PC-9 (cell line): ENCODE measurements around the gene F13B. TPM values are rescaled to one million over a fixed set of nuclear protein-coding genes. Genes with fewer than 3 reads are reported as not detected.
"Not testable (repeated sequence)": the region's sequence is repeated elsewhere in the genome, so short reads cannot be mapped to it uniquely, and the experiment has no call there.

ENCODE experiments used
- BruUV-seq: library from RNA; stranded (reverse); fragments of 400-500 nt; replicated peaks from 2 replicates; lab custom pipeline; 2021; lab: Mats Ljungman, UMichigan
- CTCF ChIA-PET: fragments of 300-600 bp; sonication (Branson Sonifier 250); formaldehyde crosslinking; loops from one replicate; lab custom pipeline; 2022; ENCODE audit warnings: antibody characterized with exemption; lab: Charles Lee
- POLR2A ChIA-PET: fragments of 300-600 bp; sonication (Branson Sonifier 250); formaldehyde crosslinking; loops from one replicate; lab custom pipeline; 2022; ENCODE audit warnings: antibody characterized with exemption; ENCODE audit not compliant: unreplicated experiment; lab: Charles Lee
- DNase-seq, 2 experiments: peaks; one replicate each; pipeline versions ENCODE4 v3.0.0 to v3.0.0-alpha.2; 2015 to 2022; ENCODE audit warnings: mixed read lengths in 1 of 2
- H2AFZ ChIP-seq: fragments of 200-600 bp; sonication (generic); 2 replicates; pipeline ENCODE4 v1.8.1; 2017; ENCODE audit warnings: antibody characterized with exemption
- H3F3A ChIP-seq: fragments of 200-600 bp; sonication (generic); 2 replicates; pipeline ENCODE4 v1.8.1; 2017; ENCODE audit warnings: antibody characterized with exemption, mild to moderate bottlenecking, low read depth; ENCODE audit not compliant: insufficient read depth
- H3K27ac ChIP-seq: fragments of 200-600 bp; sonication (generic); 2 replicates; pipeline ENCODE4 v1.6.1; 2016; ENCODE audit warnings: mixed run types
- H3K27me3 ChIP-seq: fragments of 200-600 bp; sonication (generic); 2 replicates; pipeline ENCODE4 v1.6.1; 2016; ENCODE audit warnings: low read depth, mixed run types; ENCODE audit not compliant: insufficient read depth
- H3K36me3 ChIP-seq: fragments of 200-600 bp; sonication (generic); 2 replicates; pipeline ENCODE4 v1.6.1; 2016; ENCODE audit warnings: low read depth, mixed run types
- H3K4me1 ChIP-seq: fragments of 200-600 bp; sonication (generic); replicated peaks from 2 replicates; pipeline ENCODE4 v1.6.1; 2016; ENCODE audit warnings: mixed run types; ENCODE audit not compliant: insufficient read depth
- H3K4me2 ChIP-seq: fragments of 200-600 bp; sonication (generic); 2 replicates; pipeline ENCODE4 v1.6.1; 2017; ENCODE audit warnings: mixed run types
- H3K4me3 ChIP-seq: fragments of 200-600 bp; sonication (generic); 2 replicates; pipeline ENCODE4 v1.6.1; 2016; ENCODE audit warnings: mixed run types
- H3K79me2 ChIP-seq: fragments of 200-600 bp; sonication (generic); 2 replicates; pipeline ENCODE4 v1.6.1; 2017; ENCODE audit warnings: low read depth, mixed run types
- H3K9me2 ChIP-seq: fragments of 200-600 bp; sonication (generic); 2 replicates; pipeline ENCODE4 v1.8.1; 2017; ENCODE audit warnings: mild to moderate bottlenecking; ENCODE audit not compliant: insufficient read depth
- H3K9me3 ChIP-seq: fragments of 200-600 bp; sonication (generic); 2 replicates; pipeline ENCODE4 v1.8.1; 2016; ENCODE audit warnings: low read depth; ENCODE audit not compliant: insufficient read depth
- H4K20me1 ChIP-seq: fragments of 200-600 bp; sonication (generic); 2 replicates; pipeline ENCODE4 v1.8.1; 2017; ENCODE audit not compliant: insufficient read depth
- CTCF ChIP-seq: fragments of 200-600 bp; sonication (generic); conservative IDR thresholded peaks from 2 replicates; pipeline ENCODE4 v1.6.1; 2017; ENCODE audit warnings: mixed run types, antibody characterized with exemption, mild to moderate bottlenecking, moderate library complexity
- EZH2 ChIP-seq: fragments of 200-600 bp; sonication (generic); IDR thresholded peaks from 2 replicates; pipeline ENCODE4 v1.8.0; 2017; ENCODE audit warnings: antibody characterized with exemption, low read depth
- intact Hi-C: fragments of 100-400 bp; cut with micrococcal nuclease; formaldehyde crosslinking; loops from one replicate; pipeline ENCODE4 v1.10.0; 2022; ENCODE audit not compliant: unreplicated experiment
- total RNA-seq: library from RNA; stranded (reverse); gene quantifications from 2 replicates; pipeline ENCODE4 v1.2.3, GENCODE V29; 2021

F13B gene
- total RNA-seq, 1 experiment from 2014 or later = not detected

GRCh38 chr1:197099444-197099843, 32.4 kb upstream of the F13B start:
- peaks cover 17% of the 10 kb centered on the region for H3K36me3 ChIP-seq
- no TSS peak for BruUV-seq
- no peak overlapping the region for H2AFZ ChIP-seq
- no peaks in the 10 kb centered on the region for H4K20me1 ChIP-seq
- H3K9me2 ChIP-seq = no peaks in the 10 kb centered on the region
- CTCF ChIA-PET = no interaction called here
- intact Hi-C loops = no loop called here
- no peaks in the 10 kb centered on the region for H3K4me1 ChIP-seq
- no peak overlapping the region for H3K4me2 ChIP-seq
- no peak overlapping the region for H3K27ac ChIP-seq
- no peak for DNase-seq
- peaks cover 9% of the 10 kb centered on the region for H3K9me3 ChIP-seq
- TF ChIP-seq CTCF (no peak), EZH2 (no peak)
- POLR2A ChIA-PET = interaction anchor here (0.7 kb wide), 1 partner anchor 73 kb away, joined by 3 read pairs; no protein-coding TSS in a partner anchor
- H3F3A ChIP-seq = peaks cover 3% of the 10 kb centered on the region; the same call in 1 of the 2 replicates
- no peaks in the 10 kb centered on the region for H3K79me2 ChIP-seq
- H3K4me3 ChIP-seq = no peak overlapping the region
- H3K27me3 ChIP-seq = no peaks in the 10 kb centered on the region

- BruUV-seq, H3K27ac ChIP-seq, H3K4me3 ChIP-seq, H3K9me3 ChIP-seq, H2AFZ ChIP-seq, DNase-seq, H3K27me3 ChIP-seq, H3K9me2 ChIP-seq, H3K79me2 ChIP-seq, CTCF ChIA-PET, H3K4me1 ChIP-seq, intact Hi-C loops, H4K20me1 ChIP-seq, POLR2A ChIA-PET, H3K36me3 ChIP-seq, H3K4me2 ChIP-seq: not testable (repeated sequence)
- peaks cover 13% of the 10 kb centered on the region for H3F3A ChIP-seq
Measured at GRCh38 chr1:197096971-197097370, 29.9 kb upstream of the F13B start.

GRCh38 chr1:197096137-197096536, 29.1 kb upstream of the F13B start:
- H3K27me3 ChIP-seq = no peaks in the 10 kb centered on the region
- H3K27ac ChIP-seq = no peak overlapping the region
- no peak for TF ChIP-seq CTCF
- TF ChIP-seq EZH2 = no peak
- no peak overlapping the region for H3K4me3 ChIP-seq
- H3K79me2 ChIP-seq = no peaks in the 10 kb centered on the region
- no peaks in the 10 kb centered on the region for H3K4me1 ChIP-seq
- POLR2A ChIA-PET = no interaction called here
- CTCF ChIA-PET = no interaction called here
- peaks cover 3% of the 10 kb centered on the region; the same call in 1 of the 2 replicates for H3K9me2 ChIP-seq
- no peak for DNase-seq
- no peaks in the 10 kb centered on the region for H3K9me3 ChIP-seq
- no peaks in the 10 kb centered on the region for H4K20me1 ChIP-seq
- H3K4me2 ChIP-seq = no peak overlapping the region
- peaks cover 13% of the 10 kb centered on the region for H3F3A ChIP-seq
- intact Hi-C loops = no loop called here
- H2AFZ ChIP-seq = no peak overlapping the region
- BruUV-seq = no TSS peak
- H3K36me3 ChIP-seq = peaks cover 7% of the 10 kb centered on the region; the same call in 1 of the 2 replicates
